PC-9 (cell line): ENCODE measurements around the gene TEX54.

ENCODE experiments used
- EZH2 ChIP-seq: fragments of 200-600 bp; sonication (generic); IDR thresholded peaks from 2 replicates; pipeline ENCODE4 v1.8.0; 2017; ENCODE audit warnings: antibody characterized with exemption, low read depth
- TF ChIP-seq, protein P1 (sequence below): fragments of 200-600 bp; sonication (generic); conservative IDR thresholded peaks from 2 replicates; pipeline ENCODE4 v1.6.1; 2017; ENCODE audit warnings: mixed run types, antibody characterized with exemption, mild to moderate bottlenecking, moderate library complexity

DNA sequence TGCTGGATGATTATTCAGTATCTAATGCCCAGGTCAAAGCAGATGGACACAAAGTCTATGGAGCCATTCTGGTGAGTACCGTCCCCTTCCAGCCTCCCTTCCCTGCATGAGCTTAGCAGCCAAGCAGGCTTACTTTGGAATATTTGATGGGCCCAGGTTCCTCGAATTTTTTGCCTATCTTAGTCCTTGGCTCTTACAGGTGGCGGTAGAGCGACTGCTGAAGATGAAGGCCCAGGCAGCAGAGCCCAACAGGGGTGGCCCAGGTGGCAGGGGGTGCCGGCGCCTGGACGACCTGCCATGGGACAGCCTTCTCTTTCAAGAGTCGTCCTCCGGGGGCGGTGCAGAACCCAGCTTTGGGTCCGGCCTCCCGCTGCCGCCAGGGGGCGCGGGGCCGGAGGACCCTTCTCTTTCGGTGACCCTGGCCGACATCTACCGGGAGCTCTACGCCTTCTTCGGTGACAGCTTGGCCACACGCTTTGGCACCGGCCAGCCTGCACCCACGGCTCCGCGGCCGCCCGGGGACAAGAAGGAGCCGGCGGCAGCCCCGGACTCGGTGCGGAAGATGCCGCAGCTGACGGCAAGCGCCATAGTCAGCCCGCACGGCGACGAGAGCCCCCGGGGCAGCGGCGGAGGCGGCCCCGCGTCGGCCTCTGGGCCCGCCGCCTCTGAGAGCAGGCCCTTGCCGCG is 46.2 kb downstream of the TEX54 start:
- TF ChIP-seq, protein P1, sequence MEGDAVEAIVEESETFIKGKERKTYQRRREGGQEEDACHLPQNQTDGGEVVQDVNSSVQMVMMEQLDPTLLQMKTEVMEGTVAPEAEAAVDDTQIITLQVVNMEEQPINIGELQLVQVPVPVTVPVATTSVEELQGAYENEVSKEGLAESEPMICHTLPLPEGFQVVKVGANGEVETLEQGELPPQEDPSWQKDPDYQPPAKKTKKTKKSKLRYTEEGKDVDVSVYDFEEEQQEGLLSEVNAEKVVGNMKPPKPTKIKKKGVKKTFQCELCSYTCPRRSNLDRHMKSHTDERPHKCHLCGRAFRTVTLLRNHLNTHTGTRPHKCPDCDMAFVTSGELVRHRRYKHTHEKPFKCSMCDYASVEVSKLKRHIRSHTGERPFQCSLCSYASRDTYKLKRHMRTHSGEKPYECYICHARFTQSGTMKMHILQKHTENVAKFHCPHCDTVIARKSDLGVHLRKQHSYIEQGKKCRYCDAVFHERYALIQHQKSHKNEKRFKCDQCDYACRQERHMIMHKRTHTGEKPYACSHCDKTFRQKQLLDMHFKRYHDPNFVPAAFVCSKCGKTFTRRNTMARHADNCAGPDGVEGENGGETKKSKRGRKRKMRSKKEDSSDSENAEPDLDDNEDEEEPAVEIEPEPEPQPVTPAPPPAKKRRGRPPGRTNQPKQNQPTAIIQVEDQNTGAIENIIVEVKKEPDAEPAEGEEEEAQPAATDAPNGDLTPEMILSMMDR, result peak; percentile 96
- no peak for TF ChIP-seq EZH2
